Activated CD8-positive, alpha-beta memory T cell treated with anti-CD3 and anti-CD28 coated beads, Interleukin-2, amount 50 U/mL, for 48 hours (primary cell): ENCODE results near the gene TRIM61.
"Not testable (repeated sequence)": the region's sequence is repeated elsewhere in the genome, so short reads cannot be mapped to it uniquely, and the experiment has no call there.

ENCODE experiments used
- DNase-seq: peaks from one replicate; pipeline ENCODE4 v3.0.0-alpha.2; 2020

The TRIM61 gene

GRCh38 chr4:164956766-164957643, 20.5 kb downstream of the TRIM61 start:
- peak; percentile 88 for DNase-seq

GRCh38 chr4:164955107-164955805, 22.2 kb downstream of the TRIM61 start:
- DNase-seq, result no peak

DNA sequence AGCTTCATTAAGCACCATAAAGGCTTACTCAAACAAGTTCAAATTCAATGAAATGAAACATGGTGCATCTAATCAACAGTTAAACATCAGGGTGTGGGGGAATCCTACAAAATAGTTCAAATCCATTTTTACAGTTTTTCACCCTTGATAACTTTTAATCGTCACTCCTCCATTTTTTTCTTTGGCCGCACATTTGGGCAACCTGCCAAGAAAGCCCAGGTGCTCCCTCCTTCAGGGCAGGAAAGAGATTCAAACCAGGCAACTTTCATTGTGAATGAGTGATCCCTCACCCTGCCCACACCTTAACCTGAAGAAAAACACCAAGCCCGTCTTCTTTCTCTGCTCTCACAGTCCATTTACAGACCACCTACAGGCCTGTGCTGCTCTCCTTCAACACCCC, 24.9 kb downstream of the TRIM61 start:
- DNase-seq, result no peak

DNA sequence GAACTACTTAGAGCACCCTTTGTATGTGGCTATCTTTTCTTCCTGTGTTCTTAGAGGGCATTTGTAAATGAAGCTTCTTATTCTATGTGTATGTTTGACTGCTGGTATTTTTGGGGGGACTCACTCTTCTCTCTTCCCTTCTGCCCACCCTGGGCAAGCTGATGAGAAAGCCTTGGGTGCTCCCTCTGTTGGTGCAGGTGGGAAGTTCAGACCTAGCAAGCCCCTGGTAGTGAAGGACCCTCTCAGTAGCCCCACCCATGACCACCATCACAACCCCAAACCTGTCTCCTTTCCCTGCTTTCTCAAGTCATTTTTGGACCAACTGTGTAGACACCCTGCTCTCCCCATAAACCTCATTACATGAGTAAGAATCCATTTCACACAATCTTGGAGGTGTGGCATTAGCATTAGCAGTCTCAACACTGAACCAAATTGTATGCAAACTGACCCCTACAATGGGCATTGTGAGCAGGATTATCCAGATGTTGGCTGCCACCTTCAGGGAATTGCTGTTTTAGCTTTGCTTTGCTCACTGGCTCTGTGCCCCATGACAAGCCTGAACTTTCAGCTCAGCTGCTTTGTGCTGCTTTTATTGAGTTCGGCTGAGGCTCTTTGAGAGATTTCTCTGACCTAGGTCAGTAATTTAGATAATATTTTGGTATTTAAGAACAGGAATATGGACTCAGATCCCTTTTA, 27.9 kb downstream of the TRIM61 start:
- no peak for DNase-seq

GRCh38 chr4:164948975-164949374, 28.5 kb downstream of the TRIM61 start:
- no peak for DNase-seq

- DNase-seq, result not testable (repeated sequence)
These were observed 29.5 kb downstream of the TRIM61 start for GRCh38 chr4:164948006-164948405.

DNA sequence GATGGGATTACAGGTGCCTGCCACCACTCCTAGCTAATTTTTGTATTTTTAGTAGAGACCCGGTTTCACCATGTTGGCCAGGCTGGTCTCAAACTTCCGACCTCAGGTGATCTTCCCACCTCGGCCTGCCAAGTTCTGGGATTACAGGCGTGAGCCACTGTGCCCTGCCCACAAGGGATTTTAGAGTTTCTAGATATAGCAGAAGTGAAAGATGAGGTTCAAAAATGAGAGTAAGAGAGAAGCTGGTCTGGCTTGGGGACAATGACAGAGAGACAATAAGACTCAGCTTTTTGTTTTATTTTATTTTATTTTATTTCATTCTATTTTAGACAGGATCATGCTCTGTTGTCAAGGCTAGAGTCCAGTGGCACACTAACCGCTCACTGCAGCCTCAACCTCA, 30.6 kb downstream of the TRIM61 start:
- DNase-seq, result no peak

DNA sequence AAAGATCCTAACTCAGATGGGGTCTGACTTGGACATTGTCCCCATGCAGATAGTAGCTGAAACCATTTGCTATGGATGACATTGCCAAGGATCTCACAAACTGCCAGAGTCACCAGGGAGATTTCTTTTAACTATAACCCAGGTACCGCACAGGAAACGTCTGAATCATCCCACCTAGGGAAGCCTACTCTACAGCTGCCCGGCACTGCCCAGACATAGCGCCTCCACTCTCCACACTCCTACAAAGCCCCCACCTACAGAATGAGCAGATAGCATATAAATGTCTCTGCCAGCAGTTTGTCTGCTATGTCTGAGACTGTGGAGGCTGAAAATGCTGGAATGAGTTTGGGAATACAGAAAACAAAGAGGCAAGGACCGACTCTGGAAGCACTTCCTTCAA, 32.3 kb downstream of the TRIM61 start:
- no peak for DNase-seq

- no peak for DNase-seq
These were observed 34.3 kb downstream of the TRIM61 start for GRCh38 chr4:164943192-164943591.

GRCh38 chr4:164937576-164938270, 39.7 kb downstream of the TRIM61 start:
- DNase-seq, result no peak

DNA sequence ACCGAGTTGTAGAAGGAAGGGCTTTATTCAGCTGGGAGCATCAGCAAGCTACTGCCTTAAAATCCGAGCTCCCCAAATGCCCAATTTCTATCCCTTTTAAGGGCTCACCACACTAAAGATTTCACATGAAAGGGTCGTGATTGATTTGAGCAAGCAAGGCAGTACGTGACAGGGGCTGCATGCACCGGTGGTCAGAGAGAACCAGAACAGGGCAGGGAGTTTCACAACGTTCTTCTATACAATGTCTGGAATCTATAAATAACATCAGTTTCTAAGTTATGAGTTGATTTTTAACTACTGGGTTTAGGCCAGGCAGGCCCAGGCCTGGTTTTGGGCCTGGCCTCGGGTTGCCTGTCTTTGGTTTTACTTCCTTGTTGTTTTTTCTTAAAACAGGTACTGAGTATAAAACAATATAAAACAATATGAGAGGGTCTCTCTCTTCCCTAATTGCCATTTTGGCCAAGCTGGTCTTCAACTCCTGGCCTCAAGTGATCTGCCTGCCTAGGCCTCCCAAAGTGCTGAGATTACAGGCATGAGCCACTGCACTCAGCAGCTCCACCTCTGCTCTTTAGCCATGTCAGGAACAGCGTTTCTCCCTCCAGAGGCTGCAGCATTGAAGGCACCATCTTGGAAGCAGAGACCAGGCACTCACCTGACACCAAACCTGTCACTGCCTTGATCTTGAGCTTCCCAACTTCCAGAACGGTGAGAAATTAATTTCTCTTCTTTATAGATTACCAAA, 41.4 kb downstream of the TRIM61 start:
- DNase-seq, result not testable (repeated sequence)

GRCh38 chr4:164935363-164935762, 42.1 kb downstream of the TRIM61 start:
- no peak for DNase-seq

DNA sequence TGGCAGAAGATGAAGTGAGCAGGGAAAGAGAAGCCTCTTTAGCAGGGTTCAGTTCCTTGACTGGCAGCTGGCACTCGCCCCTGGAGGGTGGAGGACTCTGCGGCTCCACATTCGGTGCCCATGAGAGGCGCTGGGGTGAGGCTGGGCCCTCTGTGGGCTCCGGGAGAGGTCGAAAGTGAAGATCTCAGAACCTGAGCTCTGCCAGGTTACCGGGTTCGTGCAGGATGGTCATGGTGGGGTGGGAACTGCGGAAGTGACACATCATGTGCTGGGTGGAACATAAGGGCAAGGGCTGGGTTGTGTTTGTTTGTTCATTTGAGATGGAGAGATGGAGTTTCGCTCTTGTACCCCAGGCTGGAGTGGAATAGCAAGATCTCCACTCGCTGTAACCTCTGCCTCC, 44.2 kb downstream of the TRIM61 start:
- DNase-seq, result no peak

- DNase-seq, result no peak
These were observed 45.7 kb downstream of the TRIM61 start for GRCh38 chr4:164931551-164932324.

DNA sequence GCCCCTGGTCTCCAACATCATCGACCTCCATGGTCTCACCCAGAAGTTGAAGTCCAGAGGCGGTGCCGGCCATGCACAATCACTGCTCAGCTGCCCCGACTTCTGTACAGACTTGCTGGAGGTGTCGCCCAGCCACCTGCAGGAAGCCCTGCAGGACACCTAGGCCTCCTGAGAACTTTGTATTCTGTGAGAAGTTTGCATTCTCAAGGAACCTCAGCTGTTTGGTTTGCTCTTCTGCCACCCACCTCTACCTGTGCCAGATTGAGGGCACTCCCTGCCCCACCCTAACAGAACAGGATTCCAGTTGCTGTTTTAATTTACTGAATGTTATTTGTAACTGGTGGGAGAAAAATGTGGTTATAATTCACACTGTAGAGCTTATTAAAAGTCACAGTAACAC, 46.8 kb downstream of the TRIM61 start:
- no peak for DNase-seq

DNA sequence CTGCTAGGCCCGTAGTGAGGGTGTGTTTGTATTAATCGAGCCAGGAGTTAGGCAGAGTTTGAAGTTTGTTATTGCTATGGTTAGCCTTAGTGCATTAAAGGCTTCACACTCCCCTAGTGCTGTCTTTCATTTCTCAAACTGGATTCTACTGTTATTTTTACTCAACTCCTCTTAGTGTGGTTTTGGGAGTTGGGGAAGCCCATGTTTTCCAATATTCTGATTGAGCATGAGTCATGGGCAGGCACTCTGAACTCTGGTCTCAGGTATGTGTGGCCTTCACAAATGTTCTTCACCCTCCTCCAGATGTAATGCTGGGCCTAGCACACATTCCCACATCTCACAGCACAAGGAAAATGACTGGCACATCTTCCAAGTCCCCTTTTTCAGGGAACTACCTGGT, 50.4 kb downstream of the TRIM61 start:
- not testable (repeated sequence) for DNase-seq

- DNase-seq, result no peak
These were observed 51.2 kb downstream of the TRIM61 start for GRCh38 chr4:164926301-164926700.

- DNase-seq, result no peak
These were observed 52.7 kb downstream of the TRIM61 start for GRCh38 chr4:164924670-164925238.

GRCh38 chr4:164918956-164919355, 58.5 kb downstream of the TRIM61 start:
- DNase-seq, result no peak
